Psoas muscle (tissue), 8 donors: ENCODE data around the gene PLXND1. TPM values are rescaled to one million over a fixed set of nuclear protein-coding genes. Genes with fewer than 3 reads are reported as not detected.

Source experiments
- ATAC-seq, 4 donors: fragments of 200-7000 bp; cut with Tn5 transposase; one replicate each; pipeline ENCODE4 v1.9.1; 2020; ENCODE audit warnings: moderate library complexity in 3 of 4, mild to moderate bottlenecking in 2 of 4
- DNase-seq, 2 donors: peaks; one replicate each; pipeline ENCODE4 v3.0.0-alpha.2; 2020
- H3K27ac ChIP-seq: fragments of 200-600 bp; one replicate; pipeline ENCODE4 v1.8.0; 2022
- H3K27me3 ChIP-seq, 3 donors: fragments of 200-600 bp in 1 of 3; one replicate each; pipeline versions ENCODE4 v1.6.1 to v1.8.0; 2013 to 2022; ENCODE audit warnings: low read length in 2 of 3, mild to moderate bottlenecking in 2 of 3, moderate library complexity in 1 of 3; ENCODE audit not compliant: insufficient read depth in 3 of 3
- H3K36me3 ChIP-seq, 2 donors: fragments of 200-600 bp in 1 of 2; one replicate each; pipeline versions ENCODE4 v1.6.1 to v1.8.0; 2013 to 2022; ENCODE audit warnings: low read depth in 1 of 2, mild to moderate bottlenecking in 1 of 2, moderate library complexity in 1 of 2; ENCODE audit not compliant: insufficient read depth in 1 of 2
- H3K4me1 ChIP-seq: fragments of 200-600 bp; one replicate; pipeline ENCODE4 v1.8.0; 2022
- H3K4me3 ChIP-seq: fragments of 200-600 bp; one replicate; pipeline ENCODE4 v1.8.0; 2022; ENCODE audit warnings: mild to moderate bottlenecking
- H3K9me3 ChIP-seq: fragments of 200-600 bp; one replicate; pipeline ENCODE4 v1.8.0; 2022
- WGBS, 3 donors: extraction: QIAGEN DNeasy Blood & Tissue Kit; methylation state at CpG; one replicate each; pipeline versions ENCODE4 v1.1.6 to v1.1.7; 2013; 5-methylcytosine and 5-hydroxymethylcytosine counted together
- intact Hi-C, 2 donors: fragments of 100-400 bp; cut with DNase I; formaldehyde crosslinking; loops; one replicate each; pipeline versions ENCODE4 v1.11.0 to v1.14.2; 2022
- polyA plus RNA-seq, 3 donors: library from polyadenylated mRNA; stranded (reverse); fragments of 200-250 nt; gene quantifications; one replicate each; pipeline ENCODE4 v1.2.3, GENCODE V29; 2013
- total RNA-seq, 4 donors: library from RNA; stranded (reverse); fragmentation: NEBNext Ultra II Directional in 2 of 4; extraction: Animal tissue kit (Norgen Biotek cat#: 25700) in 2 of 4; gene quantifications; one replicate each; pipeline versions ENCODE4 v1.2.1 to v1.2.4, GENCODE V29; 2021 to 2023
- TF ChIP-seq, protein P1 (sequence below): fragments of 200-600 bp; IDR thresholded peaks from one replicate; pipeline ENCODE4 v1.8.0; 2022; ENCODE audit warnings: antibody characterized with exemption
- donor health status: healthy with polysubstance abuse.
- donor health status: DM: no; HTN: no; CAD: no; lungs with moderate emphysema.
- donor health status: Bipolar disorder and iron deficiency.
- donor health status: healthy.
- donor health status: DM: yes; HTN: yes; CAD: no.
- donor health status: DM: no; HTN: no; CAD: no.
- donor health status: DM: no; HTN: no; CAD: no.
- donor health status: DM: yes; HTN: yes; CAD: no.

PLXND1 gene
- total and polyA plus RNA-seq, 7 donors = 15.5 to 49.9 (median 28.2) TPM

- no peaks in the 10 kb centered on the region for H3K9me3 ChIP-seq
- no peaks in the 10 kb centered on the region for H3K36me3 ChIP-seq
- DNase-seq (no peak), ATAC-seq (no peak)
- H3K4me1 ChIP-seq = peaks cover 6% of the 10 kb centered on the region
- H3K4me3 ChIP-seq = no peak overlapping the region
- WGBS, 3 donors = 50 to 55% (median 55%) methylated on average over 3 of the region's 3 CpGs
- no peak overlapping the region for H3K27ac ChIP-seq
- peaks cover 0 to 9% (median 0%) of the 10 kb centered on the region in 3 donors for H3K27me3 ChIP-seq
- intact Hi-C loops = loop anchor here in 1 of 2 donors (5.0 kb wide), 1 partner anchor 117 kb away; no protein-coding TSS in a partner anchor
- TF ChIP-seq, protein P1, sequence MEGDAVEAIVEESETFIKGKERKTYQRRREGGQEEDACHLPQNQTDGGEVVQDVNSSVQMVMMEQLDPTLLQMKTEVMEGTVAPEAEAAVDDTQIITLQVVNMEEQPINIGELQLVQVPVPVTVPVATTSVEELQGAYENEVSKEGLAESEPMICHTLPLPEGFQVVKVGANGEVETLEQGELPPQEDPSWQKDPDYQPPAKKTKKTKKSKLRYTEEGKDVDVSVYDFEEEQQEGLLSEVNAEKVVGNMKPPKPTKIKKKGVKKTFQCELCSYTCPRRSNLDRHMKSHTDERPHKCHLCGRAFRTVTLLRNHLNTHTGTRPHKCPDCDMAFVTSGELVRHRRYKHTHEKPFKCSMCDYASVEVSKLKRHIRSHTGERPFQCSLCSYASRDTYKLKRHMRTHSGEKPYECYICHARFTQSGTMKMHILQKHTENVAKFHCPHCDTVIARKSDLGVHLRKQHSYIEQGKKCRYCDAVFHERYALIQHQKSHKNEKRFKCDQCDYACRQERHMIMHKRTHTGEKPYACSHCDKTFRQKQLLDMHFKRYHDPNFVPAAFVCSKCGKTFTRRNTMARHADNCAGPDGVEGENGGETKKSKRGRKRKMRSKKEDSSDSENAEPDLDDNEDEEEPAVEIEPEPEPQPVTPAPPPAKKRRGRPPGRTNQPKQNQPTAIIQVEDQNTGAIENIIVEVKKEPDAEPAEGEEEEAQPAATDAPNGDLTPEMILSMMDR = no peak
Observed at GRCh38 chr3:129609591-129610182, 3.2 kb upstream of the PLXND1 start.

- peaks cover 6% of the 10 kb centered on the region for H3K4me1 ChIP-seq
- 79 to 92% (median 83%) methylated on average over 4 of the region's 4 CpGs for WGBS, 3 donors
- intact Hi-C loops = loop anchor here in 1 of 2 donors (5.0 kb wide), 1 partner anchor 117 kb away; no protein-coding TSS in a partner anchor
Observed at GRCh38 chr3:129608936-129609590, 2.6 kb upstream of the PLXND1 start.

GRCh38 chr3:129608087-129608935 is 1.8 kb upstream of the PLXND1 start:
- Histone ChIP-seq H3K4me3 (no peak overlapping the region), H3K27ac (peak overlapping the region; percentile 75), H3K27me3 (peaks cover 0 to 9% (median 0%) of the 10 kb centered on the region in 3 donors), H3K4me1 (peaks cover 10% of the 10 kb centered on the region), H3K9me3 (no peaks in the 10 kb centered on the region), H3K36me3 (no peaks in the 10 kb centered on the region)
- intact Hi-C loops = loop anchor here in 1 of 2 donors (5.0 kb wide), 1 partner anchor 116 kb away; no protein-coding TSS in a partner anchor
- WGBS, 3 donors = 66 to 72% (median 71%) methylated on average over 17 of the region's 17 CpGs
- TF ChIP-seq, protein P1 = no peak
- ATAC-seq = peak in 2 of 4 donors; percentile 23 to 37
- DNase-seq = no peak

More at GRCh38 chr3:129608936-129609590, 2.6 kb upstream of the PLXND1 start:
- DNase-seq (no peak), ATAC-seq (no peak)
- Histone ChIP-seq H3K27me3 (peaks cover 0 to 9% (median 0%) of the 10 kb centered on the region in 3 donors), H3K27ac (no peak overlapping the region), H3K4me3 (no peak overlapping the region), H3K36me3 (no peaks in the 10 kb centered on the region), H3K9me3 (no peaks in the 10 kb centered on the region)
- TF ChIP-seq, protein P1 = no peak

DNA sequence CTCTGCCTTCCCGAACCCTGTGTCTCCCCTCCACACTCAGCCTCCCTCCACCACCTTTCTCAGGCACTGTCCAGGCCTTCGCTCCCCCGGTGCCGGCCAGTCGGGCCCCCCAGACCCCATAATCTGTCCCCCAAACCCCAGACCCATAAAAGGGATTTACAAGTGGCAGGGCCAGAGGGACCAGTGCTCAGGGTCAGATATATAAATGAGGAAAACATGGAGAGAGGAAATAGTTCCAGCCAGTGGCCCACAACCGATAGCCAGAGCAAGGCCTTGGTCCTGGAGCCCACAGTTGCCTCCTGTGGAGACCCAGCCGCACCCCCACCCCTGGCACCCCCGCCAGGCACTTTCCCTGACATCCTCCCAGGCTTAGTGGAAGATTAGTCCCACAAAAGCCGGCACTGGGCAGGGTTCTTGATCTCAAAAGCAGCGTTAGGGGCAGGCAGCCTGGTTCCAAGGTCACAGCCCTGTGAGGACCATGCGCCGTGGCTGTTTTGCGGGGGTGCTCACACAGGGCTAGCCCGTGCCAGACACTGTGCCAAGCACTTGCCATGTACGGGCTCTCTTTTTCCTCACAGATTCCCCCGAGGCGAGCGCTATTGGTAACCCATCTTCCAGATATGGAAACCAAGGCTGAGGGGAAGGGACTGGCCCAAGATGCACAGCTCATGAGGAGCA is 1.1 kb upstream of the PLXND1 start:
- Histone ChIP-seq H3K27ac (peak overlapping the region; percentile 75), H3K4me3 (peak overlapping the region; percentile 57), H3K4me1 (peaks cover 15% of the 10 kb centered on the region), H3K9me3 (no peaks in the 10 kb centered on the region), H3K36me3 (no peaks in the 10 kb centered on the region), H3K27me3 (peaks cover 0 to 9% (median 0%) of the 10 kb centered on the region in 3 donors)
- TF ChIP-seq, protein P1 = no peak
- DNase-seq (no peak), ATAC-seq (no peak)
- intact Hi-C loops = loop anchor here in 1 of 2 donors (5.0 kb wide), 1 partner anchor 115 kb away; no protein-coding TSS in a partner anchor
- WGBS, 3 donors = 54 to 55% (median 55%) methylated on average over 18 of the region's 18 CpGs
